Astrocyte (in vitro differentiated cells and primary cell): ENCODE measurements around the gene SMG1.

Source experiments
- CTCF ChIP-seq: IDR thresholded peaks from 2 replicates; pipeline ENCODE4 v1.5.1; 2011; ENCODE audit warnings: low read depth, mild to moderate bottlenecking, inconsistent platforms, low read length, moderate library complexity; ENCODE audit not compliant: insufficient read depth
- EZH2 ChIP-seq: IDR thresholded peaks from 2 replicates; pipeline ENCODE4 v1.6.1; 2012; ENCODE audit warnings: mild to moderate bottlenecking, low read length, inconsistent platforms; ENCODE audit not compliant: insufficient read depth

- no peak for TF ChIP-seq EZH2
- no peak for TF ChIP-seq CTCF
These were observed 32.9 kb upstream of the SMG1 start for GRCh38 chr16:18959031-18959505.
